Measurements from ENCODE around the gene NFATC1.

Gene NFATC1

DNA sequence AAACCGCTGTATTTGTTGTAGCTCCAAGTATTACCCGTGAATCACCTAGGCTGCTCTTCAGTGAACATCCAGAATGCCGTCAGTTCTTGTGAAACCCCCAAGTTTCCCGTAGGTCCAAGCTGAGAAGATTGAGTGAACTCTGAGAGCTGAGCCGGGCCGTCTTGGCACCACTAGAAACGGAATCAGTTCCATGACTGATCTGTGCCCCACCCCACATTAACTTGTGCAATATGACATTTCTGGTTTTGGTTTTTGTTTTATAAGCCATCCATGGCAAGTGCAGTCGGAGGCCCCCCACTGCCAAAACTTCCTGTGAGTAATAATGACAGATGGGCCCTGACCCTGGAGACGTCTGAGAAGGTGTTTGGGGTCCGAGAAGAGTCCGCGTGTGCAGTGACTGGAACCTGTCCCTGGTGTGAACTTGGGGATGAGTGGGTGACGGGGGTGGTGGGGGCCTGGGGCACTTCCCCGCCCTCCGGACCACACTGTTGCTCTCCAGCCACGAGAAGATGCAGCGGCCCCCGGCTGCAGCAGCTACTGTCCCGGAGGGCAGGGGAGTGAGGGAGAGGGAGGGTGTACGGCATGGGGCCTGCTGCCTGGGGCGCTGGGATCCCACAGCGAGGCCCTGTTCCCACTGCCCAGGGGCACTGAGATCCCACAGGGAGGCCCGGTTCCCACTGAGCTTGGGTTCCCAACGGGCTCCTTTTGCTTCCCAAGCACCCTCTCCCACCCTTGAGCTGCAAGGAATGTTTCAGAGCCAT is 26.5 kb downstream of the NFATC1 start:
- DNase-seq (ENCODE audit: low read depth in 2 of 2, low spot score in 1 of 2) = no peak

DNA sequence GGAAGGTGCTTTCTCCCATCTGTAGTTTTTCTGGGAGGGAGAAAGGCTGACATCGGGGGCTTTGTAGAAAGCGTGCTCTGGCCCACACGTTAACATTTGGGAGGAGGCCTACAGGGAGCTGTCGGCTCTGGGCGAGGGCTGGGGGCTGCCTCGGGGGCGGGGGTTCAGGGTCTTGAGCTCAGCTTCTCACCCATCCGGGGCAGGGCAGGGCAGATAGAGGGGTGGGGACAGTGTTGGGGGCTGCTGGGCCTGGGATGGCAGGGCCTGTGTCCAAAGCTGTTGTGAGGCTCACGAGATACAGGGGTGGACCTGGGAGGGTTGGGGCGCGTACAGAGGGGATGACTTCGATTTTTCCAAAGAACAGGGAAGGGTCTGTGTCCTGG is 27.0 kb downstream of the NFATC1 start:
- DNase-seq (ENCODE audit: low read depth in 2 of 2, low spot score in 1 of 2) = no peak

DNA sequence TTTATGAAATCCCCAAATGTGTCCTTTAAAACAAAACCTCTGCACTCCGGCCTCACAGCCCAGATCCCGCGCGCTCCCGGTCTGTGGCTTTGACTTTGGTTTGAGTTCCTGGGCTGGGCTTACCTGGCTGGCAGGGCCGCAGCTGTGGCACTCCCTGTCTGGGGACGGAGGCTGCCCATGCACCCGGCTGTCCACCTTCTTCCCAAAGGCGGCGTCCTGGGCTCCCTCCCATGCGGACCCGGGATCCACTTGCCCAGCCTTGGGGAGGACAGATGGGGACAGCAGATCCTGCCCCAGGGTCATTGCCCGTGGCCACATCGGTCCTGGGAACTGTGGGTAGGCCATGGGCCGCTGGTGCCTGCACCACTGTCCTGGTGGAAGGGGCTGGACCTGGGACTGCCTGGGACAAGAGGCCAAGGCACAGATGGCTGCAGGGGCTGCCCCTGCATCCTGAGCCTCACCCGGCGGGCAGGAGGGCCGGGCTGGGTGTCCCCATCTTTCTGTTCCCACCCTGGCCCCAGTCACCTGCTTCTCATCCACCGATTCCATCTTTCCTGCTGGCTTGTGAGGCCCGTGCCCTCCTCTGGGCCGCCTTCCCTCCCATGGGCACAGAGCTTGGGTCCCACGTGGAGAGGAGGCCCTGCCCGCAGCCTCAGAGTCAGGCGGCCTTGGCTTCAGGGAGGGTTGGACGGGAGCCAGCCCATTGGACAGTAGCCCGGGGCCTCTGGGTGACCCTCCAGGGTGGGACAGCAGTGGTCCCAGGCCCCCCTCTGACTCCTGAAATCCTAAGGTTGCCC is 27.7 kb downstream of the NFATC1 start:
- DNase-seq (ENCODE audit: low read depth in 2 of 2, low spot score in 1 of 2) = no peak

- DNase-seq (ENCODE audit: low read depth in 2 of 2, low spot score in 1 of 2) = no peak
Measured at GRCh38 chr18:79424008-79424565, 28.4 kb downstream of the NFATC1 start.

DNA sequence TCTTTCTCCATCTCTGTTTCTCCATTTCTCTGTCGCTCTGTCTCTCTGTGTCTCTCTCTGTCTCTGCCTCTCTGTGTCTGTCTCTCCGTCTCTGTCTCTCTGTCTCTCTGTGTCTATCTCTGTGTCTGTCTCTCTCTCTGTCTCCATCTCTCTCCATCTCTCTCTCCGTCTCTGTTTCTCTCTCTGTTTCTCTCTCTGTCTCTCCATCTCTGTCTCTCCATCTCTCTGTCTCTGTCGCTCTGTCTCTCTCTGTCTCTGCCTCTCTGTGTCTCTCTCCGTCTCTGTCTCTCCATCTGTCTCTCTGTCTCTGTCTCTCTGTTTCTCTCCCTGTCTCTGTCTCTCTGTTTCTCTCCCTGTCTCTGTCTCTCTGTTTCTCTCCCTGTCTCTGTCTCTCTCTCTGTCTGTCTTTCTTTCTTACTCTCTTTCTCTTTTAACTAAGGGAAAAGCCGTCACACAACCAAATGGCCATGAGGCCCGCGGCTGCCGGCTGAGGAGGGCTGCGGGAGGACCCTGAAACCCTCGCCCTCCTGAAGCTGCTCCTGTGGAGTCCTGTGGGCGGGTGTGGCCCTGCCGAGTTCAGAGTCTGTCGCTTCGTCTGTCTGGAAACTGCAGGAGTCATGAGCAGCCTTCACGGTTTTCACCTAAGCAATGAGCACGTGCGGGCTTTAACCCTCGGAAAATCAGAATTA is 29.3 kb downstream of the NFATC1 start:
- no peak for DNase-seq (ENCODE audit: low read depth in 2 of 2, low spot score in 1 of 2)

- no peak for DNase-seq (ENCODE audit: low read depth in 2 of 2, low spot score in 1 of 2)
Measured at GRCh38 chr18:79425569-79425886, 29.8 kb downstream of the NFATC1 start.

- DNase-seq (ENCODE audit: low read depth in 2 of 2, low spot score in 1 of 2) = no peak
Measured at GRCh38 chr18:79426376-79427300, 30.9 kb downstream of the NFATC1 start.

DNA sequence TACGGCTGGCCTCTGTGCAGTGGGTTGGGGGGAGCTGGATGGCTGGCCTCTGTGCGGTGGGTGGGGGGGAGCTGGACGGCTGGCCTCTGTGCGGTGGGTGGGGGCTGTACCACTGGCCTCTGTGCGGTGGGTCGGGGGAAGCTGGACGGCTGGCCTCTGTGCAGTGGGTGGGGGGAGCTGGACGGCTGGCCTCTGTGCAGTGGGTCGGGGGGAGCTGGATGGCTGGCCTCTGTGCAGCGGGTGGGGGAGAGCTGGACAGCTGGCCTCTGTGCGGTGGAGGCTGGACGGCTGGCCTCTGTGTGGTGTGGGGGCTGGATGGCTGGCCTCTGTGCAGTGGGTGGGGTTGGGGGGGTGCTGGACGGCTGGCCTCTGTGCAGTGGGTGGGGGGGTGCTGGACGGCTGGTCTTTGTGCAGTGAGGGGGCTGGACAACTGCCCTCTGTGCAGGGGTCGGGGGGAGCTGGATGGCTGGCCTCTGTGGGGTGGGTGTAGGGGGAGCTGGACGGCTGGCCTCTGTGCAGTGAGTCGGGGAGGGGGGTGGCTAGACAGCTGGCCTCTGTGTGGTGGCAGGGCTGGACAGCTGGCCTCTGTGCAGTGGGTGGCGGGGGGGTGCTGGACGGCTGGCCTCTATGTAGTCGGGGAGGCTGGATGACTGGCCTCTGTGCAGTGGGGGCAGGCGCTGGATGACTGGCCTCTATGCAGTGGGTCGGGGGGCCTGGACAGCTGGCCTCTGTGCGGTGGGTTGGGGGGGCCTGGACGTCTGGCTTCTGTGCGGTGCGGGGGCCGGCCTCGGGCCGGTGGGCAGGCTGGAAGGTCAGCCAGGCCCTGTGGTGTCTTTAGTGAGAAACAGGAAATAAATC is 31.9 kb downstream of the NFATC1 start:
- DNase-seq (ENCODE audit: low read depth in 2 of 2, low spot score in 1 of 2) = no peak

GRCh38 chr18:79428287-79428686 is 32.6 kb downstream of the NFATC1 start:
- DNase-seq (ENCODE audit: low read depth in 2 of 2, low spot score in 1 of 2) = no peak

GRCh38 chr18:79429381-79429780 is 33.7 kb downstream of the NFATC1 start:
- no peak for DNase-seq (ENCODE audit: low read depth in 2 of 2, low spot score in 1 of 2)

DNA sequence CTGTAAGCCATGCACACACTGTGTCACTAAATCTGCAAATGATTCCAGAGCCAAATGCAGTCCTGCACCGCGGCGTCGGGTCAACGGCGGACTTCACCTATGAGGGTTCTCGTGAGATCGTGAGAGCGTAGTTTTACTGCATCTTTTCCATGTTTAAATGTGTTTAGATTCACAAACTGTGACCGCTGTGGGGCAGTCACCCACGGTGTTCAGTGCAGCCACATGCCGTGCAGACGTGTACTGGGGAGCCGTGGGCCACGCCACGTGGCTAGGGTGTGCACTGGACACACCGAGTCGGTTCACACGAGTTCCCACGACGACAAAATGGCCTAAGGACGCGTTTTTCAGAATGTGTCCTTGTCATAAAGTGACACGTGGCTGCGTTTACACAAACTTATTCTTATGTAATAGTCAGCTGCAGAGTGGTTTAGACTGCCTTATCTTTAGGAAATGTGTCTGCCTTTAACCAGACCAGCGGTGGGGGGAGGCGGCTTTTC is 34.1 kb downstream of the NFATC1 start:
- DNase-seq (ENCODE audit: low read depth in 2 of 2, low spot score in 1 of 2) = no peak

GRCh38 chr18:79432376-79433120 is 36.8 kb downstream of the NFATC1 start:
- no peak for DNase-seq (ENCODE audit: low read depth in 2 of 2, low spot score in 1 of 2)

DNA sequence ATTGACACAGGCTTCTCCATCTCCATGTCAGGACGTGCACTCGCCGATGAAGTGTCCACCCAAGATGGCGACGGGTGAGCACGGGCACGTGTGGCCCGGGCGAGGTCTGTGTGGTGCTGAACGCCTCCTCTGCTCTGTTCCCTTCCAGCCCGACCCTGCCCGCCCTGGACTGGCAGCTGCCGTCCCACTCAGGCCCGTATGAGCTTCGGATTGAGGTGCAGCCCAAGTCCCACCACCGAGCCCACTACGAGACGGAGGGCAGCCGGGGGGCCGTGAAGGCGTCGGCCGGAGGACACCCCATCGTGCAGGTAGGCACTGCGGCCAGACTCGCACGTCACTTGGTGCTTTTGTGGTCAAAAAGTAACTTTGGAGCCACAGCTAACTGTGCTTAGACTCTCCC is 37.7 kb downstream of the NFATC1 start:
- DNase-seq (ENCODE audit: low read depth in 2 of 2, low spot score in 1 of 2) = no peak

GRCh38 chr18:79434607-79435401 is 39.1 kb downstream of the NFATC1 start:
- no peak for DNase-seq (ENCODE audit: low read depth in 2 of 2, low spot score in 1 of 2)

GRCh38 chr18:79436556-79437275 is 41.0 kb downstream of the NFATC1 start:
- DNase-seq (ENCODE audit: low read depth in 2 of 2, low spot score in 1 of 2) = no peak

DNA sequence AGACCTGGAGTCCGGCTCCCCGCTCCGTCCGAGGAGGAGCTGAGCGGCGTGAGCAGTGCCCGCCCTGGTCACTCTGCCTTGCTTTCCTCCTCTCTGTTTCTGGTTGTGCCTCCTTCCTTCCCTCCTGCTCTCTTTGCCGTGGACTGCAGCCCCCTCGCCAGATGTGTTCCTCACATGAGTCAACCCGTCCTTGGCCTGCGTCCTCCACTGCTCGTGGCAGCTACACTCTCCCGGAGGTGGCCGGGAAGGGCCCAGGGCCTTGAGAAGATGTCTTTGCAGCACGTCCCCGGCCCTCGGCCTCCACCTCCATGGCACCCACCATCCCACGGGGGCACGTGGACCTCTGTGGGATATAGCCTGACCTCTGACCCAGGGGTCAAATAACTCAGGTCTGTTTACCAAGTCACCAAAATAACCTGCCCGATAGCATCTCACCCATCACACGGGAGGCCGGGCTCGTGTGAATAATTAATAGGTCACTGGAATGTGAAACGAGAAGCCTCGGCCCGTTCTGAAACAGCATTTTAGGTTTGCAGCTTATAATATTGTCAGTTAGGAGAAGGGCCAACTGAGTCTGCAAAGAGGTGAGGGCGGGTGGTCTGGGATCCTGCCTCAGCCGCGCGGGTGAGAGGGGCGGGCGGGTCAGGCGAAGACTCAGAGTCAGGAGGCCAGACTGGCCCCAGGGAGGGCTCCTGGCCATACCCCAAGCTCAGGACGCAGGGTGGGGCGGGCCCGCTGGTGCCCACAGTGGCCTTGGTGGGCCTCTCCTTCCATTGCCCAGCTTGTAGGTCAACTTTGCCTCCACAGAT is 42.6 kb downstream of the NFATC1 start:
- DNase-seq (ENCODE audit: low read depth in 2 of 2, low spot score in 1 of 2) = no peak

Measured in stimulated activated CD8-positive, alpha-beta memory T cell treated with anti-CD3 and anti-CD28 coated beads, Interleukin-4, amount 100 ng/mL, for 1 hour (primary cell).